ENCODE measurements around the gene LRRC75A.
A peak's percentile ranks its signal among the peaks of the same experiment; 100 is the strongest.
"Not testable (repeated sequence)": the region's sequence is repeated elsewhere in the genome, so short reads cannot be mapped to it uniquely, and the experiment has no call there.

The LRRC75A gene

GRCh38 chr17:16468428-16468992 lies 23.5 kb downstream of the LRRC75A start:
- no peak for DNase-seq

GRCh38 chr17:16467886-16468285 lies 24.1 kb downstream of the LRRC75A start:
- DNase-seq = no peak

- no peak for DNase-seq
Observed at GRCh38 chr17:16467044-16467443, 24.9 kb downstream of the LRRC75A start.

GRCh38 chr17:16466407-16466806 lies 25.6 kb downstream of the LRRC75A start:
- DNase-seq = no peak

- no peak for DNase-seq
Observed at GRCh38 chr17:16465861-16466338, 26.1 kb downstream of the LRRC75A start.

GRCh38 chr17:16465052-16465312 lies 27.0 kb downstream of the LRRC75A start:
- no peak for DNase-seq

- DNase-seq = no peak
Observed at GRCh38 chr17:16464303-16465051, 27.5 kb downstream of the LRRC75A start.

GRCh38 chr17:16463358-16464302 lies 28.4 kb downstream of the LRRC75A start:
- DNase-seq = peak; percentile 74

- no peak for DNase-seq
Observed at GRCh38 chr17:16462070-16462864, 29.7 kb downstream of the LRRC75A start.

GRCh38 chr17:16461606-16461866 lies 30.5 kb downstream of the LRRC75A start:
- DNase-seq = no peak

GRCh38 chr17:16460796-16461605 lies 31.0 kb downstream of the LRRC75A start:
- DNase-seq = no peak

- no peak for DNase-seq
Observed at GRCh38 chr17:16459855-16460550, 32.0 kb downstream of the LRRC75A start.

GRCh38 chr17:16459271-16459670 lies 32.7 kb downstream of the LRRC75A start:
- DNase-seq = no peak

- peak; percentile 72 for DNase-seq
Observed at GRCh38 chr17:16456742-16457316, 35.2 kb downstream of the LRRC75A start.

GRCh38 chr17:16455997-16456741 lies 35.8 kb downstream of the LRRC75A start:
- DNase-seq = no peak

GRCh38 chr17:16453493-16453851 lies 38.5 kb downstream of the LRRC75A start:
- DNase-seq = no peak

GRCh38 chr17:16452268-16452667 lies 39.7 kb downstream of the LRRC75A start:
- DNase-seq = not testable (repeated sequence)

- no peak for DNase-seq
Observed at GRCh38 chr17:16450028-16450427, 42.0 kb downstream of the LRRC75A start.

GRCh38 chr17:16449121-16449570 lies 42.8 kb downstream of the LRRC75A start:
- no peak for DNase-seq

- no peak for DNase-seq
Observed at GRCh38 chr17:16448490-16448889, 43.5 kb downstream of the LRRC75A start.

Measured in hematopoietic multipotent progenitor cell treated with erythropoietin and hydrocortisone succinate and interleukin-3 and kit ligand, for 8 days (in vitro differentiated cells).